Activated CD8-positive, alpha-beta memory T cell treated with anti-CD3 and anti-CD28 coated beads, Interleukin-2, amount 50 U/mL, for 4 hours (primary cell): Measurements from ENCODE around the gene C2CD4C.
"Not testable (repeated sequence)": the region's sequence is repeated elsewhere in the genome, so short reads cannot be mapped to it uniquely, and the experiment has no call there.

Source experiments
- DNase-seq: peaks from one replicate; pipeline ENCODE4 v3.0.0-alpha.2; 2020

C2CD4C gene

GRCh38 chr19:437041-437440 lies 28.1 kb upstream of the C2CD4C start:
- DNase-seq, result no peak

GRCh38 chr19:436413-436950 lies 27.5 kb upstream of the C2CD4C start:
- DNase-seq, result no peak

GRCh38 chr19:435707-436412 lies 26.9 kb upstream of the C2CD4C start:
- DNase-seq, result no peak

GRCh38 chr19:435056-435706 lies 26.2 kb upstream of the C2CD4C start:
- no peak for DNase-seq

GRCh38 chr19:434152-434960 lies 25.4 kb upstream of the C2CD4C start:
- DNase-seq, result no peak

- no peak for DNase-seq
These were observed 21.8 kb upstream of the C2CD4C start for GRCh38 chr19:430701-431100.

- DNase-seq, result no peak
These were observed 19.2 kb upstream of the C2CD4C start for GRCh38 chr19:428149-428548.

GRCh38 chr19:427675-428074 lies 18.7 kb upstream of the C2CD4C start:
- DNase-seq, result not testable (repeated sequence)

GRCh38 chr19:426725-427445 lies 17.9 kb upstream of the C2CD4C start:
- DNase-seq, result no peak

- no peak for DNase-seq
These were observed 16.1 kb upstream of the C2CD4C start for GRCh38 chr19:425056-425455.

GRCh38 chr19:424546-424945 lies 15.6 kb upstream of the C2CD4C start:
- no peak for DNase-seq

- no peak for DNase-seq
These were observed 14.9 kb upstream of the C2CD4C start for GRCh38 chr19:423691-424466.

GRCh38 chr19:422917-423226 lies 13.9 kb upstream of the C2CD4C start:
- not testable (repeated sequence) for DNase-seq

- DNase-seq, result no peak
These were observed 13.4 kb upstream of the C2CD4C start for GRCh38 chr19:422213-422916.

GRCh38 chr19:419721-420515 lies 11.0 kb upstream of the C2CD4C start:
- DNase-seq, result no peak

- no peak for DNase-seq
These were observed 10.1 kb upstream of the C2CD4C start for GRCh38 chr19:418761-419671.

- DNase-seq, result no peak
These were observed 7.5 kb upstream of the C2CD4C start for GRCh38 chr19:416416-416815.

- no peak for DNase-seq
These were observed 6.3 kb upstream of the C2CD4C start for GRCh38 chr19:415292-415691.

- no peak for DNase-seq
These were observed 4.9 kb upstream of the C2CD4C start for GRCh38 chr19:413756-414420.
